ENCODE measurements around the gene POU2F1. TPM values are rescaled to one million over a fixed set of nuclear protein-coding genes. Genes with fewer than 3 reads are reported as not detected.

Gene POU2F1
- total RNA-seq, 1 experiment from 2014 or later: 24.5 TPM

DNA sequence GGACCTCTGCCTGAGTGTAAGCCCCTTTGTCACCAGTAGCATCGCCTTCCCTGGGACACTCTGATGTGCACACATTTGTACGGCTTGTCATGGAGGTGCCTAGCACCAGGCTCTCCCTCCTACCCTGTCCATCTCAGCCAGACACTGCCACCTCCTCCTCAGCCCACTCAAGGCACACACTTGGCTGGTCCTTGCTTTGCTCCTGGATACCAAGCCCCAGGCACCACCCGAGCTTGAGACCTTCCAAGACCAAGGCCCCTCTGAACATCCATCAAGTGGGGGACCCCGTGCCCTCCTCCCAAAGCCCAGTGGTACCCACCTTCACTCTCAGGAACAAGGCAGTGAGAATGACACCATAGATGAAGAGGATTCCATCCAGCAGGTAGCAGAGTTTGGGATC, 219.7 kb downstream of the POU2F1 start:
- ChIA-PET POLR2A (no interaction called here), CTCF (interaction anchor here (0.7 to 1.9 kb wide), 2 partner anchors 172 to 220 kb away, joined by 3 to 8 read pairs; partner anchors contain the start of gene POU2F1), RAD21 (ENCODE audit: low non-redundant PET in 1 of 2, low total read pairs in 2 of 2, uncharacterized antibody in 2 of 2, unreplicated experiment in 2 of 2) (no interaction called here)
- Histone ChIP-seq H3K9me3 (ENCODE audit: control insufficient read depth in 1 of 2, insufficient read depth in 1 of 2, low read depth in 1 of 2, low read length in 2 of 2) (no peaks in the 10 kb centered on the region), H2AFZ (ENCODE audit: low read depth, low read length, poor library complexity, severe bottlenecking) (no peak overlapping the region), H3K4me3 (replicated peaks in 1 of 2; ENCODE audit: low read depth in 1 of 2, low read length in 2 of 2) (no peak overlapping the region), H3K36me3 (ENCODE audit: control insufficient read depth in 1 of 2, insufficient read depth in 2 of 2, low read length in 2 of 2) (no peaks in the 10 kb centered on the region), H3K27me3 (ENCODE audit: insufficient read depth, low read length) (no peaks in the 10 kb centered on the region), H3K9me2 (ENCODE audit: insufficient read depth) (no peaks in the 10 kb centered on the region), H3K9ac (ENCODE audit: low read length) (no peak overlapping the region), H3K27ac (ENCODE audit: low read depth, low read length) (no peak overlapping the region), H3K4me2 (ENCODE audit: low read length) (no peak overlapping the region), H3K79me2 (ENCODE audit: insufficient read depth, low read length) (no peaks in the 10 kb centered on the region), H4K20me1 (ENCODE audit: insufficient read depth) (no peaks in the 10 kb centered on the region), H3K4me1 (ENCODE audit: control insufficient read depth in 1 of 2, insufficient read depth in 2 of 2, low read length in 2 of 2) (peaks cover 0 to 13% of the 10 kb centered on the region in 2 experiments; a peak in 3 of 4 replicates)
- DNase-seq (ENCODE audit: low read depth, low spot score) (no peak), ATAC-seq (no peak)
- intact Hi-C loops (cut with micrococcal nuclease): loop anchor here (5.0 kb wide), 1 partner anchor 92 kb away; no protein-coding TSS in a partner anchor
- TF ChIP-seq SIN3A (IDR thresholded peaks at IDR 0.05; ENCODE audit: low read depth) (no peak), POLR2A (IDR thresholded peaks at IDR 0.05; ENCODE audit: borderline replicate concordance, extremely low read depth, insufficient read depth, insufficient read length) (no peak), SP1 (IDR thresholded peaks at IDR 0.05; ENCODE audit: low read depth) (no peak), FOSL1 (IDR thresholded peaks at IDR 0.05; ENCODE audit: low read depth) (no peak), POLR2AphosphoS5 (IDR thresholded peaks at IDR 0.05; ENCODE audit: low read depth, low read length) (no peak), YY1 (IDR thresholded peaks at IDR 0.05; ENCODE audit: extremely low read depth, insufficient replicate concordance, low read depth, low read length) (no peak), ZFX (IDR thresholded peaks at IDR 0.05) (no peak), EZH2phosphoT487 (IDR thresholded peaks at IDR 0.05; ENCODE audit: borderline replicate concordance) (no peak), ELF1 (IDR thresholded peaks at IDR 0.05; ENCODE audit: borderline replicate concordance, low read depth) (no peak), TCF7L2 (IDR thresholded peaks at IDR 0.05; ENCODE audit: borderline replicate concordance, extremely low read depth, insufficient read depth, insufficient read length) (no peak), JUND (IDR thresholded peaks at IDR 0.05) (no peak), EZH2 (IDR thresholded peaks at IDR 0.05) (no peak), RAD21 (IDR thresholded peaks at IDR 0.05; ENCODE audit: low read depth) (no peak), CBX3 (IDR thresholded peaks at IDR 0.05; ENCODE audit: low read depth) (no peak)
- TF ChIP-seq, protein P1, sequence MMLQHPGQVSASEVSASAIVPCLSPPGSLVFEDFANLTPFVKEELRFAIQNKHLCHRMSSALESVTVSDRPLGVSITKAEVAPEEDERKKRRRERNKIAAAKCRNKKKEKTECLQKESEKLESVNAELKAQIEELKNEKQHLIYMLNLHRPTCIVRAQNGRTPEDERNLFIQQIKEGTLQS (IDR thresholded peaks at IDR 0.05): no peak
- TF ChIP-seq, protein P2, sequence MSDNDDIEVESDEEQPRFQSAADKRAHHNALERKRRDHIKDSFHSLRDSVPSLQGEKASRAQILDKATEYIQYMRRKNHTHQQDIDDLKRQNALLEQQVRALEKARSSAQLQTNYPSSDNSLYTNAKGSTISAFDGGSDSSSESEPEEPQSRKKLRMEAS (IDR thresholded peaks at IDR 0.05): no peak
- TF ChIP-seq, protein P3, sequence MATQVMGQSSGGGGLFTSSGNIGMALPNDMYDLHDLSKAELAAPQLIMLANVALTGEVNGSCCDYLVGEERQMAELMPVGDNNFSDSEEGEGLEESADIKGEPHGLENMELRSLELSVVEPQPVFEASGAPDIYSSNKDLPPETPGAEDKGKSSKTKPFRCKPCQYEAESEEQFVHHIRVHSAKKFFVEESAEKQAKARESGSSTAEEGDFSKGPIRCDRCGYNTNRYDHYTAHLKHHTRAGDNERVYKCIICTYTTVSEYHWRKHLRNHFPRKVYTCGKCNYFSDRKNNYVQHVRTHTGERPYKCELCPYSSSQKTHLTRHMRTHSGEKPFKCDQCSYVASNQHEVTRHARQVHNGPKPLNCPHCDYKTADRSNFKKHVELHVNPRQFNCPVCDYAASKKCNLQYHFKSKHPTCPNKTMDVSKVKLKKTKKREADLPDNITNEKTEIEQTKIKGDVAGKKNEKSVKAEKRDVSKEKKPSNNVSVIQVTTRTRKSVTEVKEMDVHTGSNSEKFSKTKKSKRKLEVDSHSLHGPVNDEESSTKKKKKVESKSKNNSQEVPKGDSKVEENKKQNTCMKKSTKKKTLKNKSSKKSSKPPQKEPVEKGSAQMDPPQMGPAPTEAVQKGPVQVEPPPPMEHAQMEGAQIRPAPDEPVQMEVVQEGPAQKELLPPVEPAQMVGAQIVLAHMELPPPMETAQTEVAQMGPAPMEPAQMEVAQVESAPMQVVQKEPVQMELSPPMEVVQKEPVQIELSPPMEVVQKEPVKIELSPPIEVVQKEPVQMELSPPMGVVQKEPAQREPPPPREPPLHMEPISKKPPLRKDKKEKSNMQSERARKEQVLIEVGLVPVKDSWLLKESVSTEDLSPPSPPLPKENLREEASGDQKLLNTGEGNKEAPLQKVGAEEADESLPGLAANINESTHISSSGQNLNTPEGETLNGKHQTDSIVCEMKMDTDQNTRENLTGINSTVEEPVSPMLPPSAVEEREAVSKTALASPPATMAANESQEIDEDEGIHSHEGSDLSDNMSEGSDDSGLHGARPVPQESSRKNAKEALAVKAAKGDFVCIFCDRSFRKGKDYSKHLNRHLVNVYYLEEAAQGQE (IDR thresholded peaks at IDR 0.05; ENCODE audit: low read depth): no peak
- TF ChIP-seq, protein P4, sequence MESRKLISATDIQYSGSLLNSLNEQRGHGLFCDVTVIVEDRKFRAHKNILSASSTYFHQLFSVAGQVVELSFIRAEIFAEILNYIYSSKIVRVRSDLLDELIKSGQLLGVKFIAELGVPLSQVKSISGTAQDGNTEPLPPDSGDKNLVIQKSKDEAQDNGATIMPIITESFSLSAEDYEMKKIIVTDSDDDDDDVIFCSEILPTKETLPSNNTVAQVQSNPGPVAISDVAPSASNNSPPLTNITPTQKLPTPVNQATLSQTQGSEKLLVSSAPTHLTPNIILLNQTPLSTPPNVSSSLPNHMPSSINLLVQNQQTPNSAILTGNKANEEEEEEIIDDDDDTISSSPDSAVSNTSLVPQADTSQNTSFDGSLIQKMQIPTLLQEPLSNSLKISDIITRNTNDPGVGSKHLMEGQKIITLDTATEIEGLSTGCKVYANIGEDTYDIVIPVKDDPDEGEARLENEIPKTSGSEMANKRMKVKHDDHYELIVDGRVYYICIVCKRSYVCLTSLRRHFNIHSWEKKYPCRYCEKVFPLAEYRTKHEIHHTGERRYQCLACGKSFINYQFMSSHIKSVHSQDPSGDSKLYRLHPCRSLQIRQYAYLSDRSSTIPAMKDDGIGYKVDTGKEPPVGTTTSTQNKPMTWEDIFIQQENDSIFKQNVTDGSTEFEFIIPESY (IDR thresholded peaks at IDR 0.05; ENCODE audit: extremely low read depth, insufficient replicate concordance, low read length): no peak
- BruUV-seq (replicated peaks): no TSS peak

Measured in HCT116 (cell line).